Fibroblast of peridontal ligament (primary cell): ENCODE measurements around the gene LHX4.
"Not testable (repeated sequence)": the region's sequence is repeated elsewhere in the genome, so short reads cannot be mapped to it uniquely, and the experiment has no call there.

Experiments
- DNase-seq: peaks from one replicate; pipeline ENCODE4 v3.0.0-alpha.2; 2010; ENCODE audit errors: extremely low read depth

Gene LHX4

DNA sequence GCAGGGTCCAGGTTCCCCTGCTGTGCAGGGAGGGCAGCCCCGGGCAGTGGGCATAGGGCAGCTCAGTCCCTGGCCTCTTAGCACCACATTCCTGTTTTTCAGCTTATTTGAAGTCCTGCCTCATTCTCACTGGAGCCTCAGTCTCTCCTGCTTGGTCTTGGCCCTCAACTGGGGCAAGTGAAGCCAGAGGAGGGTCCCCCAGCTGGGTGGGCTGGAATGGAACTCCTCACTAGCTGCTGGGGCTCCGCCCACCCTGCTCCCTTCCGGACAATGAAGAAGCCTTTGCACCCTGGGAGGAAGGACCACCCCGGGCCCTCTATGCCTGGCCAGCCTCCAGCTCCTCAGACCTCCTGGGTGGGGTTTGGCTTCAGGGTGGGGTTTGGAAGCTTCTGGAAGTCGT is 32.8 kb upstream of the LHX4 start:
- DNase-seq = no peak

DNA sequence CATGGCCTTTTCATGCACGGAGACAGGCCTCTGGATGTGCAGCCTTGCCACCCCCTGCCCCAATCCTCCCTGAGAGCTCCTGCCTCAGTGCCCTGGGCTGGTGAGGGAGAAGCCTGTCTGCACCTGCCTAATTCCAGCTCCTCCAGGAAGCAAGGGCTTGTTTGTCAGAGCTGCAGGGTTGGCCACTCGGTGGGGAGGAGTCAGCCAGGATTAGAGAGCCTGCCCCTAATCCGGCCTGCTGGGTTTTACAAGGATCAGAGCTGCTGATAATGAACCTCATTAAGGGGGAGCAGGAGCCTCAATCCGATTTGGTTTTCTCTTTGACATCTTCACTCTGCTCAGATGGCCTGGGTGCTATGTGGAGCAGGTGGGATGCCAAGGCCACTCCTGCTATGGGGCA is 31.9 kb upstream of the LHX4 start:
- DNase-seq = no peak

DNA sequence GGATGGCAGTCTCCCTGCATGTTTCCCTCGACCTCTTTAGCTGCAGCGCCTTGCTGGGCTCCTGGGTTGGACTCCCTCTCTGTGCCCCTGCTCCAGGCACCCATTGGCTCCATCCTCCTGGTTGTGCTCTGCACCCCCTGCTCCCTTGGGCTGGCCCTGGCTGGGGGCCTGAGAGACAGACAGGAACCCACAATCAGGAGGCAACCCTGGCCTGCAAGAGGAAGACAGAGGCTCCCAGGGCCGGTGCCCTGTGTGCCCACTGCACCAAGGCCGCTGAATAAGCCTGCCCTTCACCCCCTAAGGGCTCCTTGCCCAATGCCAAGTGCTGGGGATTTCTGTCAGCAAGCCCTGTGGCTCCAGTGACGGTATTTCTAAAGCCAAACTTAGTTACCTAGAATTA is 31.5 kb upstream of the LHX4 start:
- DNase-seq = no peak

DNA sequence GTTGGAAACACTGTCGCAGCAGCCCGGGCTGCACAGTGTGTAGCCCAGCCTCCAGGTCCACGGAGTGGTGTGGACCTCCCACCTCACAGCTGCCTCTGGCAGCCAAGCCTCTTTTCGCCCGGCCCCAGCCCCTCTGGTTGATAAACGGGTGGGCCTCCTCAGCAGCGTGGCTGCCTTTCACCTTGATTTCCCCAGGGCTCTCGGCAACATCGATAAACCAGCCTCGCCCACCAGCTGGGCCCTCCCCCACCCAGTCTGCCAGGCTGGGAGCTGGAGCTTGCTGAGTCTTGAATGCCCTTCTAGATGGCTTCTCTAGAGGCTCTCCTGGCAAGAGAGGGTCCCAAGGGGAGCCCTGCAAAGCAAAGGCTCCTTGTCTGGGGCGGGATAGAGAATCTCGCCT is 31.0 kb upstream of the LHX4 start:
- DNase-seq = no peak

- DNase-seq = no peak
These were observed 28.4 kb upstream of the LHX4 start for GRCh38 chr1:180201451-180202200.

GRCh38 chr1:180202588-180202987 is 27.5 kb upstream of the LHX4 start:
- not testable (repeated sequence) for DNase-seq

- no peak for DNase-seq
These were observed 25.8 kb upstream of the LHX4 start for GRCh38 chr1:180204231-180204630.

GRCh38 chr1:180206581-180206980 is 23.5 kb upstream of the LHX4 start:
- no peak for DNase-seq

GRCh38 chr1:180208264-180208663 is 21.8 kb upstream of the LHX4 start:
- DNase-seq = no peak

- no peak for DNase-seq
These were observed 19.9 kb upstream of the LHX4 start for GRCh38 chr1:180210008-180210620.

DNA sequence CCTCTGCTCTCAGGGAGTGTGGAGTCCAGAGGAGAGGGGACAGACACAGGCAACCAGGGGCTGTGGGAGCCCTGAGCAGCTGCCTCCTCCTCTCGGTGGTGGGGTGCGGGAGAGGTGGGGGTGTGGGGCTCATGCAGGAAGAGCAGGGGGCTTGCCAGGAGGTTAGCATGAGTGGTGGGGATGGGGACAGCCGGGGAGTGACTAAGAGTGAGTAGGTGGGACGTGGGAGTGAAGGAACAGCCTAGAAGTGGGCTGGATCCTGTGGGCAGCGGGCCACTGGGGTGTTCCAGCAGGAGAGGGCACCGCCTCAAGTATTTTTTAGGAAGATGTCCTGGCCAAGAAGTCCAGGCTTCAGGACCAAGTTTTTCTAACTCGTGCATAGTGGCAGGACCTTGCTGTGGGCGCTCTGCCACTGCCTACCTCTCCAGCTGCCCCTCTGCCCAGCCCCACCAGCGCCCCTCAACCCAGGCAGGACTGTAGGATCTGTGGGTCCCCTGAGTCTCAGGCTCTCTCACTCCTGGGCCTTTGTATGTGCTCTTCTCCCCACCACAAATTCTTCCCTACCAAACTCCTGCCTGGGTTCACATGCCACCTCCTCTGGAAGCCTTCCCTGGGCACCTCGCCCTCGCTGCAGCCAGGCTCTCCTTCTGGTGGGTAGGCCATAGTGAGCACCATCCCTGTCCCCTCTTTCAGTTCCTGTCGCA is 18.8 kb upstream of the LHX4 start:
- no peak for DNase-seq

DNA sequence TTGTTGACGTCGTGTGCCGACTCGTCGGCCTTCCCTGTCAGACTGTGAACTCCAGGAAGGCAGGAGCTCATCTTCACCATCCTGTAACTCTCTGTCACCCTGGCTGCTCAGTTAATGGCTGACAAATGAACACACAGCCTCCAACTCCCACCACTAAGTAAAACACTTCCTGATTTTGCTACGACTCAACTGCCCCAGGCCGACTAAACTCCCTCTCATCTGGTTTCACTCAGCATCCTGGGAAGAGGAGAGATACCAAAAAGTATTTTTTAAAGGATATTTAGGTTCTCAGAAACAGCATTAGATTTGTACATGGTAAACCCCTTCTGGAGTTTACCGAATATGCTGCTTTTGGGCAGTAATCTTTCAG is 18.2 kb upstream of the LHX4 start:
- DNase-seq = no peak

- no peak for DNase-seq
These were observed 16.5 kb upstream of the LHX4 start for GRCh38 chr1:180213401-180214170.

DNA sequence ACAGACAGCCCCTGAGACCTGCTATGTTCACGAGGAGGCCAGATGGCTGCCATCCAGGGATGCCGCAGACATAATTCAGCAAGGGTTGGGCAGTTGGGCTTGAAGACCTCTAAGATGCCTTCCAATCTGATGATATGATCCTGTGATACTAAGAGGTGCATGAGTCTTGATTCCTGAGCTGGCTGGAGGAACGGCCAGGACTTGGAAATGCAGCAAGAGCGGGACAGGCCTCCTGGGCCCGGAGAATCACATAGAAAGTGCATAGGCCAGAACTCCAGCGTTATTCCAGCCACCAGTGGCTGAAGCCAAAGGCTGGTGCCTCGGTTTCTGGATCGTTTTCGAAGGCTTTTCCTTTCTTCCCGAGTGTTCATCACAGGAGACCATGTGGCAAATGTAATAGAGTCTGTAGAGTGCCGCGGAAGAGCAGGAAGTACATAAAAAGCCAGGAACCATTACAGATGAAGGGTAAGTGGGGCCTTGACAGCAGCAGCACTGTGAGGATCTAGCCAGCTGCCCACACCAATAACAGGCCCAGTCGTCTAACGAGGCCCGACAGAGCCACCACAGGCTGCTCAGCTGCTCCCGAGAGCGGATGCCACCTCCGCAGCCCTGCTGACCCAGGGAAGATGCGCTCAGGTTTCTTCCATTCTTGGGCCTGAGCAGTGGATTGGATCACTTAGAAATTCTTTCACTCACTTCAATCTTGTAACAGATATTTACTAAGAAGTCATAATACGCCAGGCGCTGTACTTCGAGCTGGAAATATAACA is 14.0 kb upstream of the LHX4 start:
- no peak for DNase-seq

- no peak for DNase-seq
These were observed 13.1 kb upstream of the LHX4 start for GRCh38 chr1:180217006-180217405.

DNA sequence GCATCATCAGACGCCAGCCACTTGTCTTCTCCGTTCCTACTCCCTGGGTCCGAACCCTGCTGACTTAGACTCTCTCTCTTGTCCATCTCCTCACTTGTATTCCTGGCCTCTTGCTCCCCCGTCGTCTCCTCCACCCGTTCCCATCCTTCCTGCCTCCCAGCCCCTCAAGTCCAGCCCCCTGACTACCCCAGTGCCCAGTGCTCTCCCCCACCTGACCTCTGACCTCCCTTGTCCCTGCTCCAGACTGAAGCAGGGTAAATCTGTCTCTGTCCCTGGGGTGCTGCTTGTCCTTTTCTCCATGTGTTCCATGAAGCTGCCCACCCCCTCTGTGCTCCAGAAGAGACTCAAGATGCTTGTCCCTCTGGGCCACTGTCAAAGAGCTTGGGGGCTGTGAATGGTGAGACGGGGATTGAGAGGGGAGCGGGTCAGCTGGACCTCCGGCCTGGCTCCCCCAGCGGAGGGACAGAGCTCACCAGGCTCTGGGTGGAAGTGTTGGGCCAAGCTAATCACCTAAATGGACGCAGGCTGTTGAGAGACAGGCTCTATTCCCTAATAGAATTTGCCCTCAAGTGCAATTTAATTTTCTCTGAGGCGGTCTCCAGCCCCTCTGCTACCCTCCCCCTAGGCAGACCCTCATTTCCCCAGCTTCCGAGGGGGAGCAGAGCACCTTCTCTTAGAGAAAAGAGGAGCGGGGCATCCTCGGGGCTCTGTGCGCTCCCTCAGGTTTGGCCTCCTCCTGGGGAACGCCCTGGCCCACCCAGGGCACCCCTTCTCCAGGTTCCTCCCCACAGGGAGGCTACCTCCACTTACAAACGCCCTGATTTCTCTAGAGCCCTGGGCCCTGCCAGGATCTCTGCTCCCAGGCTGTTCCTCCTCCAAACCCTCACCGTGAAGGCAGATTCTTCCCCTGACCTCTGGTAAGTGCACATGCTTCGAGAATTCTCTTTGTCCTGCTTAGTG is 11.0 kb upstream of the LHX4 start:
- no peak for DNase-seq

DNA sequence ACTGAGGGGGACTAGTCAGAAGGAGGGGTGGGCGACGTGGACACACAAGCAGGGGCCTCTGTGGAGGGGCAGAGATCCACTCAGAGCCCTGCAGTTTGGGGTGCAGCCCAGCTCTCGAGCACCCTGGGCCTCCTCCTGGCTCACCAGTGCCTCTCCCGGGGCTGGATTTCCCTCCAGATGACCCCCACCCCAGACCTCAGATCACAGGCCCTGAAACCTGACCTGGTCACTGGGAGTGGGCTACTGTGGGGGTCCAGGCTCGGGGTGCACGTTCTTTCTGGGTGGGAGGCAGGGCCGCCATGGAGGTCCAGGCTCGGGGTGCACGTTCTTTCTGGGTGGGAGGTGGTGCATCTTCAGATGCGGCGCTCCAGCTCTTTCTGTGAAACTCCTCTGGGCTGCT is 10.3 kb upstream of the LHX4 start:
- no peak for DNase-seq

GRCh38 chr1:180221462-180221861 is 8.6 kb upstream of the LHX4 start:
- peak; percentile 37 for DNase-seq

GRCh38 chr1:180224902-180225301 is 5.2 kb upstream of the LHX4 start:
- no peak for DNase-seq

DNA sequence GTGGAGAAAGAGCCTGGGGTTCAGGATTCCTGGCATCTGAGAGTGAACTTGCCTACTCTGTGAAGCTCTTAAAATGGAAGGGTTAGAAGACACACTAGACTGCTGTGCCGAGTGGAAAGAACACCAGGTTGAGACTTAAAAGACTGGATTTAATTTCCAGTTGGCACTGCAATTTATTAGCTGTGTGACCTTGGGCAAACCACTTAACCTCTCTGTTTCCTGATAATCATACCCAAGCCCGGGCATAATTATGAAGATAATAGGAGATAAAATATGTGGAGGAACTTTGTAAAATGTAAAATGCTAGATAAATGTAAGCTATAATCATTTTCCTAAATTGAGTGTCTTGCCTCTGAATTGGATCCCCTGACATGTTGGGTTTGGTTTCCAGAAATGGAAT is 4.7 kb upstream of the LHX4 start:
- no peak for DNase-seq
